H9 (cell line): ENCODE data around the gene DIP2C. TPM values are rescaled to one million over a fixed set of nuclear protein-coding genes. Genes with fewer than 3 reads are reported as not detected.

Source experiments
- DNase-seq: peaks from one replicate; pipeline ENCODE4 v3.0.0-alpha.2; 2017
- H2AFZ ChIP-seq: one replicate; pipeline ENCODE4 v1.6.1; 2013; ENCODE audit warnings: mild to moderate bottlenecking, low read length, control low read depth, moderate library complexity
- H2AK5ac ChIP-seq: 2 replicates; pipeline ENCODE4 v1.6.1; 2013; ENCODE audit warnings: low read length, control low read depth, mixed read lengths; ENCODE audit not compliant: insufficient read length
- H2BK120ac ChIP-seq: one replicate; pipeline ENCODE4 v1.6.1; 2013; ENCODE audit warnings: low read depth, mild to moderate bottlenecking, low read length, control low read depth, inconsistent platforms; ENCODE audit not compliant: poor library complexity, severe bottlenecking
- H2BK12ac ChIP-seq: 2 replicates; pipeline ENCODE4 v1.6.1; 2013; ENCODE audit warnings: low read length, control low read depth, mixed read lengths, low read depth; ENCODE audit not compliant: insufficient read length
- H2BK15ac ChIP-seq: 2 replicates; pipeline ENCODE4 v1.6.1; 2013; ENCODE audit warnings: low read depth, low read length, control low read depth
- H2BK20ac ChIP-seq: one replicate; pipeline ENCODE4 v1.6.1; 2013; ENCODE audit warnings: low read depth, mild to moderate bottlenecking, low read length, control low read depth, inconsistent platforms; ENCODE audit not compliant: poor library complexity, severe bottlenecking
- H2BK5ac ChIP-seq: 2 replicates; pipeline ENCODE4 v1.6.1; 2013; ENCODE audit warnings: low read length, control low read depth, mixed read lengths; ENCODE audit not compliant: insufficient read length
- H3K14ac ChIP-seq: 2 replicates; pipeline ENCODE4 v1.6.1; 2013; ENCODE audit warnings: low read length, control low read depth; ENCODE audit not compliant: insufficient read depth
- H3K18ac ChIP-seq: 2 replicates; pipeline ENCODE4 v1.6.1; 2013; ENCODE audit warnings: low read depth, mild to moderate bottlenecking, mixed read lengths, low read length, control low read depth; ENCODE audit not compliant: insufficient read length
- H3K23ac ChIP-seq: 2 replicates; pipeline ENCODE4 v1.6.1; 2013; ENCODE audit warnings: low read length, control low read depth, mixed read lengths, low read depth; ENCODE audit not compliant: insufficient read length
- H3K23me2 ChIP-seq: 2 replicates; pipeline ENCODE4 v1.6.1; 2013; ENCODE audit warnings: low read depth, mild to moderate bottlenecking, mixed read lengths, low read length, control low read depth; ENCODE audit not compliant: insufficient read length, poor library complexity, severe bottlenecking
- H3K27ac ChIP-seq: 2 replicates; pipeline ENCODE4 v1.5.1; 2013; ENCODE audit warnings: low read length, control low read depth, mixed read lengths, low read depth; ENCODE audit not compliant: insufficient read length
- H3K27me3 ChIP-seq: 2 replicates; pipeline ENCODE4 v1.6.1; 2013; ENCODE audit warnings: low read length, control low read depth, inconsistent platforms; ENCODE audit not compliant: insufficient read depth
- H3K4ac ChIP-seq: 2 replicates; pipeline ENCODE4 v1.6.1; 2013; ENCODE audit warnings: low read depth, mild to moderate bottlenecking, control low read depth, inconsistent platforms, low read length, moderate library complexity
- H3K4me1 ChIP-seq: 2 replicates; pipeline ENCODE4 v1.6.1; 2013; ENCODE audit warnings: low read length, control low read depth, inconsistent platforms; ENCODE audit not compliant: insufficient read depth
- H3K4me2 ChIP-seq: 2 replicates; pipeline ENCODE4 v1.6.1; 2013; ENCODE audit warnings: low read length, control low read depth, mixed read lengths; ENCODE audit not compliant: insufficient read length, insufficient read depth
- H3K56ac ChIP-seq: 2 replicates; pipeline ENCODE4 v1.6.1; 2013; ENCODE audit warnings: low read depth, mild to moderate bottlenecking, mixed read lengths, low read length, control low read depth; ENCODE audit not compliant: insufficient read length
- H3K79me1 ChIP-seq: 2 replicates; pipeline ENCODE4 v1.6.1; 2013; ENCODE audit warnings: low read depth, mild to moderate bottlenecking, moderate library complexity, low read length, control low read depth, inconsistent platforms; ENCODE audit not compliant: insufficient read depth, poor library complexity, severe bottlenecking
- H3K79me2 ChIP-seq: 2 replicates; pipeline ENCODE4 v1.6.1; 2013; ENCODE audit warnings: low read length, control low read depth, inconsistent platforms; ENCODE audit not compliant: insufficient read depth
- H3K9ac ChIP-seq: 2 replicates; pipeline ENCODE4 v1.6.1; 2013; ENCODE audit warnings: low read length, control low read depth, mixed read lengths; ENCODE audit not compliant: insufficient read length; ENCODE audit errors: extremely low read depth
- H3K9me3 ChIP-seq: one replicate; pipeline ENCODE4 v1.6.1; 2013; ENCODE audit warnings: low read depth, low read length, inconsistent platforms; ENCODE audit not compliant: control insufficient read depth
- H3T11ph ChIP-seq: one replicate; pipeline ENCODE4 v1.6.1; 2013; ENCODE audit warnings: mild to moderate bottlenecking, low read length, control low read depth, inconsistent platforms
- H4K20me1 ChIP-seq: one replicate; pipeline ENCODE4 v1.6.1; 2013; ENCODE audit not compliant: control insufficient read depth, insufficient read length, insufficient read depth
- H4K5ac ChIP-seq: 2 replicates; pipeline ENCODE4 v1.6.1; 2013; ENCODE audit warnings: low read depth, mild to moderate bottlenecking, mixed read lengths, low read length, control low read depth; ENCODE audit not compliant: insufficient read length
- H4K8ac ChIP-seq: replicated peaks from 2 replicates; pipeline ENCODE4 v1.6.1; 2013; ENCODE audit warnings: low read length, control low read depth, mixed read lengths, low read depth; ENCODE audit not compliant: insufficient read length
- H4K91ac ChIP-seq: 2 replicates; pipeline ENCODE4 v1.6.1; 2013; ENCODE audit warnings: low read depth, mild to moderate bottlenecking, moderate library complexity, mixed read lengths, low read length, control low read depth; ENCODE audit not compliant: insufficient read length
- H3K27ac Mint-ChIP-seq, 3 experiments: 2 replicates in 2 of 3; 3 replicates in 1 of 3; pipeline ENCODE4 v1.8.0; 2020 to 2021; ENCODE audit warnings: mixed read lengths in 3 of 3, mild to moderate bottlenecking in 1 of 3, moderate library complexity in 1 of 3
- H3K27me3 Mint-ChIP-seq: 2 replicates; pipeline ENCODE4 v1.8.0; 2021; ENCODE audit warnings: low read depth, mild to moderate bottlenecking, moderate library complexity, mixed read lengths
- H3K36me3 Mint-ChIP-seq, 3 experiments: 2 replicates in 2 of 3; 3 replicates in 1 of 3; pipeline ENCODE4 v1.8.0; 2020 to 2021; ENCODE audit warnings: low read depth in 3 of 3, mixed read lengths in 3 of 3; ENCODE audit not compliant: insufficient read depth in 1 of 3
- H3K4me1 Mint-ChIP-seq, 2 experiments: 2 replicates each; pipeline ENCODE4 v1.8.0; 2020; ENCODE audit warnings: mixed read lengths in 2 of 2
- H3K4me3 Mint-ChIP-seq, 2 experiments: 2 replicates in 1 of 2; 3 replicates in 1 of 2; pipeline ENCODE4 v1.8.0; 2020 to 2021; ENCODE audit warnings: mild to moderate bottlenecking in 2 of 2, mixed read lengths in 2 of 2, moderate library complexity in 1 of 2
- H3K9me3 Mint-ChIP-seq, 2 experiments: 2 replicates in 1 of 2; 3 replicates in 1 of 2; pipeline ENCODE4 v1.8.0; 2020; ENCODE audit warnings: mild to moderate bottlenecking in 2 of 2, mixed read lengths in 2 of 2, moderate library complexity in 1 of 2
- CTCF ChIP-seq: fragments of 200-600 bp; sonication (generic); conservative IDR thresholded peaks from 3 replicates; pipeline ENCODE4 v1.8.0; 2021; ENCODE audit warnings: antibody characterized with exemption, mild to moderate bottlenecking
- WGBS: extraction: QIAGEN DNeasy Blood & Tissue Kit; methylation state at CpG from one replicate; pipeline ENCODE4 v1.1.7; 2013; ENCODE audit warnings: missing lambda C conversion rate, low lambda C conversion rate, mixed read lengths; ENCODE audit not compliant: insufficient read length; ENCODE audit errors: extremely low coverage; 5-methylcytosine and 5-hydroxymethylcytosine counted together
- total RNA-seq: library from RNA; stranded (reverse); gene quantifications from 2 replicates; pipeline ENCODE4 v1.2.1, GENCODE V29; 2021

Gene DIP2C
- total RNA-seq, 1 experiment from 2014 or later, result 7.9 TPM

DNA sequence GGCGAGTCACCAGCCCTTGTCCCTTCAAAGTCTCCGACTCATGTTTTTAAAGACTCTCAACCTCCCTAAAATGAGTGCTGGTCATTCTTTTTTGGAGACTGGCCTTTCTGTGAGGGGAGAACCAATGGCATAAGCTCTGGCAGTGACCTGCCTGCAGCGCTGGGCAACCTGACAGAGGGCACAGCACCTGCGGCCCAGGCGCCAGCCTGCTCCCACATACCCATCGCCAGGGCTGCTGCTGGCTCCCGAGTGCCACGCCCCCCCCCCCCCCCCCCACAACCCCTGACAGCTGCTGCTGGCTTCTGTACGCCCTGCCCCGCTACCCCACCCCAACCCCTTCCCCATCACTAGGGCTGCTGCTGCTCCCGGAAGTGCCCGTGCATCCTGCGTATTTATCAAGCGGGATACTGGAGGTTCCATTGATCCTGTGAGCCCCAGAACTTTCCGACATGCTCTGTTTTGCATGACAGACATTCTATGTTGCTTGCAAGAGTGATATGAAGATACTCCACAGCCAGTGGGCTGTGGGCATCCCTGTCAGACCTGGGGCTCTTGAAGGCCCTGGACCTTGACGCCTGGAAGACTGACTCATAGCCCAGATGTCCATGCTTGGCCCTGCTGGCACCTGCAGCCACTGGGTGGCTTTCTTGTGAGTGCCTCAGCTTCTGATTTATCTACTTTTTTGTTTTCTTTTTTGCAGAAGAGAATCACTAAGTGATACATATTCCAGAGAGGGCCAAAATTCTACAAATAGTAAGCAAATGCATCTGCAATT lies 310.4 kb downstream of the DIP2C start:
- no peaks in the 10 kb centered on the region for H3K27me3 Mint-ChIP-seq
- H3K27ac Mint-ChIP-seq, result no peak overlapping the region
- H3K27ac ChIP-seq, result no peak overlapping the region
- no peaks in the 10 kb centered on the region for H3K79me2 ChIP-seq
- no peaks in the 10 kb centered on the region for H3K4me1 ChIP-seq
- no peak overlapping the region for H2BK5ac ChIP-seq
- no peak overlapping the region for H2BK12ac ChIP-seq
- WGBS, result no CpG with 5 or more reads among the region's 16 CpGs
- no peak overlapping the region for H3K18ac ChIP-seq
- no peak overlapping the region for H3K4me3 Mint-ChIP-seq
- H4K91ac ChIP-seq, result no peak overlapping the region
- no peak overlapping the region for H3T11ph ChIP-seq
- H2BK15ac ChIP-seq, result no peak overlapping the region
- H3K9me3 ChIP-seq, result no peaks in the 10 kb centered on the region
- no peak overlapping the region for H3K9ac ChIP-seq
- H3K4me2 ChIP-seq, result no peak overlapping the region
- no peak for TF ChIP-seq CTCF
- H2BK20ac ChIP-seq, result no peak overlapping the region
- H4K20me1 ChIP-seq, result no peaks in the 10 kb centered on the region
- peaks cover 5 to 31% (median 28%) of the 10 kb centered on the region in 3 experiments for H3K36me3 Mint-ChIP-seq
- H3K23me2 ChIP-seq, result no peaks in the 10 kb centered on the region
- H3K4ac ChIP-seq, result no peak overlapping the region
- no peaks in the 10 kb centered on the region for H3K9me3 Mint-ChIP-seq
- no peak for DNase-seq
- no peak overlapping the region for H4K8ac ChIP-seq
- H3K79me1 ChIP-seq, result no peaks in the 10 kb centered on the region
- no peak overlapping the region for H2AK5ac ChIP-seq
- no peak overlapping the region for H3K14ac ChIP-seq
- peaks cover 0 to 4% of the 10 kb centered on the region in 2 experiments; a peak in 2 of 4 replicates for H3K4me1 Mint-ChIP-seq
- no peak overlapping the region for H2BK120ac ChIP-seq
- no peaks in the 10 kb centered on the region for H3K27me3 ChIP-seq
- no peak overlapping the region for H3K56ac ChIP-seq
- no peak overlapping the region for H4K5ac ChIP-seq
- H2AFZ ChIP-seq, result no peak overlapping the region
- H3K23ac ChIP-seq, result no peak overlapping the region
